NCI-H2171 (cell line): ENCODE results near the gene ITCH.
A peak's percentile ranks its signal among the peaks of the same experiment; 100 is the strongest.
"Not testable (repeated sequence)": the region's sequence is repeated elsewhere in the genome, so short reads cannot be mapped to it uniquely, and the experiment has no call there.

Experiments used
- DNase-seq: peaks from one replicate; lab custom pipeline; 2025; lab: John Stamatoyannopoulos, UW

ITCH gene

GRCh38 chr20:34363062-34363464, at the start of gene ITCH:
TSS of gene ITCH (plus strand) at chr20:34363273. CDS start at chr20:34393812, 30,539 bp downstream.
- peak; percentile 97 for DNase-seq

- DNase-seq = no peak
Observed at GRCh38 chr20:34315236-34315635, 47.8 kb upstream of the ITCH start.

GRCh38 chr20:34316196-34316814, 46.8 kb upstream of the ITCH start:
- DNase-seq = no peak

GRCh38 chr20:34318609-34319443, 44.2 kb upstream of the ITCH start:
- no peak for DNase-seq

DNA sequence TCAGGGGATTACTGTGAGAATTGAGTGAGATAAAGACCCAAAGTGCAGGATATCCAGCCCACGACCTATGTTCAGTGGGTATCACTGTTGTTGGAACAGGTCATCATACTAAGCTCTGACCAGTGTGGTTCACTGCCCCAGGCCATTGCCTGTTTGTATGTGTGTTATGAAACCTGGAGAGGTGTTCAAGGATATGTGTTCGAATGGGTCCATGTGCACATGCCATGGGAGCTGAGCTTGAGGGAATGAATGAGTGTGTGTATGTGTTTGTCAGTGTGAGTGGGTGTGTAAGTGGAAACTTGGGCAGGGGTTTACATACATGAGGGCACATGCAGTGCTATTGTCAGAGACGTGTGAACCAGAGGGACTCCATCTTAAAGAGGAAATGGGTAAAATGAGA, 42.2 kb upstream of the ITCH start:
- DNase-seq = no peak

DNA sequence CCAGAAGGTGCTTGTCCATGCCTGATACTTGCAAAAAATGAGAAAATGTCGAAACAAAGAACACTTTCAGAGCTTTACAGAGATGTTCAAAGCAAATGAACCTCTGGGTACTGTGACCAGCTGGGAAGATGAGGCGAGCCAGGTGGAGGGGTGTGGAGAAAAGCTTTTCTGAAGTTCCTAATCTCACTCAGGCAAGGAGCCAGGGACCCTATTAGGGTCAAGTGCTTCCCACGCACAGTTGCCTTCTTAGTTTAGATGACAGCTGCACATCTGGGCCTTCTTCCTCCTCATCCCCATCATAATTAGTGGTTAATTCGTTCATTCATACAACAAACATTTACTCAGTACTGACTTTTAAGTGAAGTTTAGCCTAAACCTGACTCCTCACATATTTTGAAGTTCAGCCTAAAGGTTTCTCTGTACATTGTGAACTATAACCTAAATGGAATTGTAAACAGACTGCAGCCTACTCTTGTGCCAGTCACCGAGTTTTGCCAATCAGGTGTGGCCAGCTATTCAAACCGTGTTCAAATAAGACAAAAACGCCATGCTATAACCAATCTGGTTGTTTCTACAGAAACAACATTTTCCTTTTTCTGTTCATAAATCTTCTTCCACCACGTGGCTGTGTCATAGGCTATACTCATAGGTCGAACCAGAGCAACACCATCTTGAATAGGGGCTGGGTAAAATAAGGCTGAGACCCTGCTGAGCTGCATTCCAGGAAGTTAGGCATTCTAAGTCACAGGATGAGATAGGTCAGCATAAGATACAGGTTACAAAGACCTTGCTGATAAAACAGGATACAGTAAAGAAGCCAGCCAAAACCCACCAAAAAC, 40.6 kb upstream of the ITCH start:
- DNase-seq = peak; percentile 58

DNA sequence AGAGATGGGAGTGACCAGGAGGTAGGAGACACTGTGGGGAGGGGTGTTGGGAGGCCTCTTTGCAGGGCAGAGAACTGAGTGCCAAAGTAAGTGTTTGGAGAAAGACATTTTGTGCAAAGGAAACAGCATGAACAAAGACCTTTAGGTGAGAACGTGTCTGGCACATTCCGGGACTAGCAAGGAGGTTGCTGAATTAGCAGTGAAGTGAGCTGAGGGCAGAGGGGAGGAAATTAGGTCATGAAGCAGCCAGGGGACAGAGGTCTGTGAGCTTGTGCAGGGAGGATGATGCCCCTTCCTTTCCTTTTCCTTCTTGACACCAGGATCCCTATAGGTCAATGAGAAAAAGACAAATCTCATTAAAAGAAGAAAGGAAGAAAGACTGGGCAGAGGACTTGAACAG, 38.5 kb upstream of the ITCH start:
- DNase-seq = no peak

DNA sequence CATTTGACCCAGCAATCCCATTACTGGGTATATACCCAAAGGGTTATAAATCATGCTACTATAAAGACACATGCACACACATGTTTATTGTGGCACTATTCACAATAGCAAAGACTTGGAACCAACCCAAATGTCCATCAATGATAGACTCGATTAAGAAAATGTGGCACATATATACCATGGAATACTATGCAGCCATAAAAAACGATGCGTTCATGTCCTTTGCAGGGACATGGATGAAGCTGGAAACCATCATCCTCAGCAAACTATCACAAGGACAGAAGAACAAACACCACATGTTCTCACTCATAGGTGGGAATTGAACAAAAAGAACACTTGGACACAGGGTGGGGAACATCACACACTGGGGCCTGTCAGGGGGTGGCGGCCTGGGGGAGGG, 34.9 kb upstream of the ITCH start:
- DNase-seq = not testable (repeated sequence)

DNA sequence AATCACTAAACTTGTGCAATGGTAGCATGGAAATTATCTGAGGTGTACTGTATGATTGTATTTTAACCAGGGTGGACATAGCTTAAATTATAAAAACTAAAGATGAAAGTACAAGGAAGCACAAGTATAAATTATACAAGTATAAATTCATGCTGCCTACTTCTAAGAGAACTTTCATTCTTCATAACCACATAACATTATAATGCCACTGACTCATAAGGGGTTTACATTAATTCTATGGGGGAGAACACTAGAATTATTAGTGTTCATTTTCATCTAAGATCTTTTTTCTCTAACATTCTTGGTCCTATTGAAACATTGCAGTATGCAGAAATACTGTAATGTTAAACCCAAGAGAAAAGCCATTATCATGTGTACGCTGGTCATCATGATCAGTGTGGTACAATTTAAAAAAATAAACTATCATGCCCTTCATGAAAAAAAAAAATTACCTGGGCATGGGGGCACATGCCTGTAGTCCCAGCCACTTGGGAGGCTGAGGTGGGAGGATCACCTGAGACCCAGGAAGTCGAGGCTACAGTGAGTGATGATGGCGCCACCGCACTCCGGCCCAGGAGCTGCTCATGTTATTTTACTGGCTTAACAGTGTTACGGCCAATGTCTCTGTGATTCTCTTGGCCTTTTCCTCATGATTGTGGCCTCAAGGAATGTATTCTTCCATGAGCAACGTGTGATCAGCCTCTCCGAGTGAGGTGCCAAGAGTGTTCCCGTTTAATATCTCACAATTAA, 34.0 kb upstream of the ITCH start:
- no peak for DNase-seq

- DNase-seq = not testable (repeated sequence)
Observed at GRCh38 chr20:34330861-34331544, 32.1 kb upstream of the ITCH start.

- DNase-seq = no peak
Observed at GRCh38 chr20:34331838-34332237, 31.2 kb upstream of the ITCH start.

GRCh38 chr20:34332262-34332920, 30.7 kb upstream of the ITCH start:
- no peak for DNase-seq

GRCh38 chr20:34333786-34334185, 29.3 kb upstream of the ITCH start:
- no peak for DNase-seq

- no peak for DNase-seq
Observed at GRCh38 chr20:34334654-34335407, 28.2 kb upstream of the ITCH start.

DNA sequence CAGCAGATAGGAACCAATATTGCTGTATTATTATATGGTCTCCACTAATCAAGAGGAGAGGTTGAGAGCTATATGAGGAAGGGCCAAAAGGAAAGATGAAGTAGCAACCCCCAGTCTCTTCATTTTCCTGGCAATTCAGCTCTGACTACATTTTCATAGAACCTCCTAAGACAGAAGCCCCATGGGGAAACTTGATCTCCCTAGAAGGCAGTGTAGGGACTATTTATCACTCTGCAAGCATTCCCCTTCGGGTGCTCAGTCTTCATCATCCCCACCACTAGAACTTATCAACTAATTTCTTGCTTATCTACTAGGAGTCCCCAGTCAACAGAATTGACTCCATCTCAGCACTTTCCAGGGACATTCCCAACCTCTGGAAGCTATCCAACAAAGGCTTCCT, 25.5 kb upstream of the ITCH start:
- DNase-seq = peak; percentile 43

DNA sequence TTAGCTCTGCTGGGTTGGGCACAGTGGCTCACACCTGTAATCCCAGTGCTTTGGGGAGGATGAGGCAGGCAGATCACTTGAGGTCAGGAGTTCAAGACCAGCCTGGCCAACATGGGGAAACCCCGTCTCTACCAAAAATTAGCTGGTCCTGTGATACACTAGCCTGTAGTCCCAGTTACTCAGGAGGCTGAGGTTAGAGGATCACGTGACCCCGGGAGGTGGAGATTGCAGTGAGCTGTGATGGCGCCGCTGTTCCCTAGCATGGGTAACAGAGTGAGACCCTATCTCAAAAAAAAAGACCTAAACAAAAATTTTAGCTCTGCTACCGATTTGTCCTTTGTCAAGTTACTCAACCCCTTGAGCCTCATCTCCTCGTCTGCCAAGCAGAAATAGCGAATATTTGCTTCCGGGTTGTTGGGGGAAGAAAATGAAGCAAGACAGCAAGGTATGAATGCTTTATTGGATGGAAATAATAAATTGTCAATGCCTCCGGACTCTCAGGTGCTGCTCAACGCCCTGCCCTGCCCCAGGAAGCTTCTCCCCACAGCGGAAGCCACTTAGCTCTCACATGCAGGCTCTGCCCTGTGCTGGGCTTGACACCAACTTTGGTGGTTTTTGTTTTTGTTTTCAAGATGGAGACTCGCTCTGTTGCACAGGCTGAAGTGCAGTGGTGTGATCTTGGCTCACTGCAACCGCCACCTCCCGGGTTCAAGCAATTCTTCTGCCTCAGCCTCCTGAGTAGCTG, 24.9 kb upstream of the ITCH start:
- no peak for DNase-seq

DNA sequence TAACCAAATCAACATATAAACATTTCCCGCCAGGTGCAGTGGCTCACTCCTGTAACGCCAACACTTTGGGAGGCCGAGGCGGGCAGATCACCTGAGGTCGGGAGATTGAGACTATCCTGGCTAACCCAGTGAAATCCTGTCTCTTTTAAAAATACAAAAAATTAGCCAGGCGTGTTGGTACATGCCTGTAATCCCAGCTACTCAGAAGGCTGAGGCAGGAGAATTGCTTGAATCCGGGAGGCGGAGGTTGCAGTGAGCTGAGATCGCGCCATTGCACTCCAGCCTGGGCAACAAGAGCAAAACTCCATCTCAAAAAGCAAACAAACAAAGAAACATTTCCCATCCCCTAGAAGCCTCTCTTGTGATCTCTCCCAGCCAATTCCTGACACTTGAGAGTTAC, 22.3 kb upstream of the ITCH start:
- DNase-seq = not testable (repeated sequence)

- not testable (repeated sequence) for DNase-seq
Observed at GRCh38 chr20:34341199-34341598, 21.9 kb upstream of the ITCH start.
